ENCODE results near the gene PRKG1.

GRCh38 chr10:52280051-52280450 is 1205.8 kb downstream of the PRKG1 start:
- TF ChIP-seq CTCF (IDR thresholded peaks at IDR 0.05; ENCODE audit: insufficient read depth, low read length), result no peak
- TF ChIP-seq GABPA (IDR thresholded peaks at IDR 0.05; ENCODE audit: low read depth), result no peak

All from HL-60 (cell line).